NCI-H748 treated with DMSO at 0.1 percent for 48 hours (cell line): ENCODE results near the gene TTC8.

Source experiments
- DNase-seq: peaks from one replicate; lab custom pipeline; 2025; lab: John Stamatoyannopoulos, UW

Gene TTC8

DNA sequence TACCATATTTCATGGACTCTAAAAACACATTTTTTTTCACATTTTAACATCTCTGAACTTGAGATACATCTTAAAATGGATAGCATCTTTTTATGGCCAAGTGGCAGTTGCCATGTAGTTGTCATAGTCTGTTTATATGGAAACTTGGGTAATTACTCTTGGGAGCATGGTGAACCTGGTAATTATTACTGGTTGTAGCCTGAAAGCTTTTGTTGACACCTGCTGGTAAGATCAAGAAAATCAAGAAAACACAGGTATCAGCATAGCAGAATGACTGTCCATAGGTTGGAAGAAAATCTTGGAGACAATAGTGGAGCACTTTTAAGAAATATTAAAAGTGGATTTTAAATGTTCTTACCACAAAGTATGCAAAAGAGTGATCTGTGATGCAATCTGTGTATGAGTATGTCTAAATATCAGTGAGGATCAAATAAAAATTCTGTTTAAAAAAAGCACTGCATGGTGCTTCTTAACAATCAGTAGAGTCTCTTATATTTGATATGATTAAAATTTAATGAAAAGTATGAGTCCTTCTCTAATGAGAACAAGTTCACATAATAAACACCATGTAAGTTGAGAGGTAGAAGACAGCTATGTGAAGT is 44.2 kb downstream of the TTC8 start:
- DNase-seq = peak; percentile 48

DNA sequence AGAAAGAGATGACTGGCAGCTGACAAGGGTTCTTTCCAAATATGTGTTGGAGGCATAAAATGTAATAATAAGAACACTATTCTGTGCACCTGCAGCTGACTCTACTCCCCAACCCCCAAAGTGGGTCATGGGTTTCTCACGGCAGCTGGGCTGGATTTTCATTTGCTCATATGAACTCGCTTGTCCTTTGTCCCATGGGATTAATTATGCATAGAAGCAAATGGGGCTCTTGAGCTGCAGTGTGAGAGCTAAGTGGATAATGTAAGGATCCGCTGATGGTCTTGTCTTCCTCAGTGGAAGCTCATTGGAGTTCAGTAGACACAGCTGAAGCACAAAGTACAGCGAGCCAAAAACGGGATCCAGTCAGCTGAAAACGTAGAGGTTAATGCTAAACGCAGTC is 46.3 kb downstream of the TTC8 start:
- DNase-seq = no peak

DNA sequence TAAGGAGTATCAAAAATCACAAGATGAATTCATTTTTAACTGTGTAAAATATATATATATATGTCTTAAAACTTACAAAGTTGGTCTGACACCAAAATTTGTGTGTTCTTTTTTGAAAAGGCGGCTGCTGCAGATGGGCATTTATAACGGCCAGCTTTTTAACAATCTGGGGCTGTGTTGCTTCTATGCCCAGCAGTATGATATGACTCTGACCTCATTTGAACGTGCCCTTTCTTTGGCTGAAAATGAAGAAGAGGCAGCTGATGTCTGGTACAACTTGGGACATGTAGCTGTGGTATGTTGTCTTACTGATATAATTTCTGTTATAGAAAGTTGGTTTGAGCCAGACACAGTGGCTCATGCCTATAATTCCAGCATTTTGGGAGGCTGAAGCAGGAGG is 47.0 kb downstream of the TTC8 start:
- DNase-seq = no peak

DNA sequence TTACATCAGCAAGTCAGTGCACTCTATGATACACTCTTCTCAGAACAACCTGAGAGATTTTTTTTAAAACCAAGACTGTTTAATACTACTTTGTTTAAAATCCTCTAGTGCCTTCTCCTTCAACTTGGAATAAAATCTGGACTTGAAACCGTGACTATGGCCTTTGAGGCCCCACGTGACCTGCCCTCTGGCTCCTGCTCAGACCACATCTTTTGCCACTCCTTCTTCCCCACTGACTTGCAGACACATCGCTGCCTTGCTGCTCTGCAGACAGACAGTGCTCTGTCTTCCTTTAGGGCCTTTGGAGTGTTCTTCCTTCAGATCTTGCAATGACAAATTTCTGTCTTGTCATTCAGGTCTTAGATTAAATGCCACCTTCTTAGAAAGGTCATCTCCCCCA is 48.5 kb downstream of the TTC8 start:
- no peak for DNase-seq

DNA sequence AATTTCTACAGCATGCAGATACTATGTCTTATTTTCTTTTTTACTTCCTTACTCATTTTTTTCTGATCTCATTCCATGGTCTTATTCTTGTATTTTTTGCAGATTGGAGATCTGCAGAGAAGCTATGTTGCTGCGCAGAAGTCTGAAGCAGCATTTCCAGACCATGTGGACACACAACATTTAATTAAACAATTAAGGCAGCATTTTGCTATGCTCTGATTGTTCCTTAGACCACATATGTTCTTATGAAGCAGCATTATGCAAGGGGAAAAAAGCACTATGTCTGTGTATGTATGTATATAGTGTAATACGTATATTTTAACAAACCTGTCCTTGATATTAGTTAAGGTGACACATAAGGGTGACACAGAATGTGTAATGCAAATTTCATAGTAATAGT is 52.7 kb downstream of the TTC8 start:
- no peak for DNase-seq

DNA sequence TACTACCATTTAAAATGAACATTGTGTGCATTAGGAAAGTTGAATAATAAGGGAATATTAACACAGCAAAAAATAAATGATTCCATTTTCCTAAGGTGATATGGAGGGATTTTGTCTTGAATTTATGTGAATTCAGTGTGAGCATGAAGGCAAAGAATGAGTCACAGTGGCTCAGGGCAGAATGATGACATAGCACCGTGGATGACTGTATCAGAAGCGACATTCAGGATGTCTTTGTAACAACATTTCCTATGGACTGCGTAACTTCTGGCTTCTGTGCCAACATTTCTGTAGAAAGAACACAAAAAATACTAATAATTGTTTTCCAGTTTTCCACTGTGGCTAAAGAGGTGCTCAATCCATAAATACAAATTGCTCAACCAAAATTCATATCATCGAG is 54.6 kb downstream of the TTC8 start:
- no peak for DNase-seq

DNA sequence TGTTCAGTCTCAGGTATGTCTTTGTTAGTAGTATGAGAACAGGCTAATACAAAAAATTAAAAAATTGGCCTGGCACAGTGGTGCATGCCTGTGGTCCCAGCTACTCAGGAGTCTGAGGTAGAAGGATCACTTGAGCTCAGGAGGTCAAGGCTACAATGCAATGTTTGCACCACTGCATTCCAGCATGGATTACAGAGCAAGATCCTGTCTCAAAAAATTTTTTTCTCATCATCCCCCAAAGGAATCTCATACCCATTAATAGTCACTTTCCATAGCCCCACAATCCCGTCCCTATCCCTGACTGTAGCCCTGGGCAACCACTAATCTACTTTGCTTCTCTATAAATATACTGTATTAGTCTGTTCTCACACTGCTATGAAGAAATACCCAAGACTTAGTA is 57.8 kb downstream of the TTC8 start:
- DNase-seq = no peak

DNA sequence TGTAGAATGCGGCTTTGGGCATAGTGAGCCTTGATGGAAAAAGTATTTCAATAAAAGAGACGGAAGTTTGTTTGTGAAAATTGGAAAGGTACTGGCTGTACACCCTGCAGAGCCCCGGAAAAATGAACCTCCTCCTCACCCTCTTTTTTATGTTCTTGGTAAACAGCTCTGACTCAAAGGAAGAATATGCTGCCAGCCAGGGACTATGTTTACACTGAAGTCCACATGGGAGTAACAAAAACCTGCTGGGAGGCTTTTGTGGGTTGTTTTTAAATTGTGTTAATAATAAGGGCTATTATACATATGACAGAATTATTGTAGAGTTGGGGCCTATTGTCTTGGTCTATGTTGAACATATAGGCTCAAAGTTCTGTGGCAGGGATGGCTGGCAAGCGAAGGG is 70.7 kb downstream of the TTC8 start:
- DNase-seq = peak; percentile 57

DNA sequence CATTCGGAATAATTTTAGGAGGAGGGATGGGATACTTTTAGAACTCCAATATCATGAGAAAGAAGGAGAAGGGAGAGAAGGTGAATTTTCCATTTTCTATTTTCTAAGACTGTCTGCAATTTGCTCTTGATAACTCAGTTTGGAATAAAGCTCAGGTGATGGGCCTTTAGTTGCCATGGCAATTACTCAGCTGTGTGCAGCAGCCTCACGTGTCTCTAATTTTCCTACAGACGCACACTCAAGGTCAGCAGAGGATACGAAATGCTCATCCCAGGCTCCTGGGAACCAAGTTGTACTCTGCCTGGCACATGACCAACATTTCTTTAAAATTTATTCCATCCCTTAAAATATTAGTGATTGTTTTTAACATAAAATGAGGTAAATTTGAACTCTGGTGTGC is 76.7 kb downstream of the TTC8 start:
- no peak for DNase-seq

DNA sequence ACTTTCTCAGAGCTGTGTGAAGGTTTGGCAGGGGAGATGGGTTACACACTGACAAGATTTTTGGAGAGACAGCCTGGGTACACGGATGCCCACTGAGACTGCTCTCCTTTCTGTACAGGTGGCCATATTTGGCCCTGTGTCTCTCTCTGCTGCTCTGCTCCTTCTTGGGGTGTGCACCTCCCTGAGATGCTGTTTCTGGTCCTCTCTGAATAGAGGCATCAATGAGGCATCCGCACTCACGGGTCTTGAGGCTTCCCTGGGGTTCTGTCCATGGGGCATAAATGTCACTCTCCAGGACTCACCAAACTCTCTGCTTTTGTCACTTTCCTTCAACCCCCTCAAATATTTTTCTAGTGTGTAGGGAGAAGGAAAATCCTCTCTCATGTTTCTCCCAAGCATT is 77.5 kb downstream of the TTC8 start:
- DNase-seq = no peak

DNA sequence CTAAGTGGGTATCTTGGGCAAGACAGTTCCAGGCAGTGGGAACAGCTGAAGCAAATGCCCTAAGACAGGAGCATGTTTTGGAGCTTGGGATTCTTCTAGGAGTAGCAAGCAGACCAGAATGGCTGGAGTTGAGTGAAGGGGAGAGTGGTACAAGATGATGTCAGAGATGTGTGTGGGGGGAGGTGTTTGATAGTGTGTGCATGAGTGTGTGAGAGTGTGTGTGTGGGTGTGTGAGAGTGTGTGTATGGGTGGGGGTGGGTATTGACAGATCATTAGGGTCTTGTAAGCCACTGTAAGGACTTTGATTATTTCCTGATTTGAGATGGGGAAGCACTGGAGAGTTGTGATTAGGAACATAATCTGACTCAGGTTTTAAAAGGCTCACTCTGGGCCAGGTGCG is 78.4 kb downstream of the TTC8 start:
- DNase-seq = no peak

DNA sequence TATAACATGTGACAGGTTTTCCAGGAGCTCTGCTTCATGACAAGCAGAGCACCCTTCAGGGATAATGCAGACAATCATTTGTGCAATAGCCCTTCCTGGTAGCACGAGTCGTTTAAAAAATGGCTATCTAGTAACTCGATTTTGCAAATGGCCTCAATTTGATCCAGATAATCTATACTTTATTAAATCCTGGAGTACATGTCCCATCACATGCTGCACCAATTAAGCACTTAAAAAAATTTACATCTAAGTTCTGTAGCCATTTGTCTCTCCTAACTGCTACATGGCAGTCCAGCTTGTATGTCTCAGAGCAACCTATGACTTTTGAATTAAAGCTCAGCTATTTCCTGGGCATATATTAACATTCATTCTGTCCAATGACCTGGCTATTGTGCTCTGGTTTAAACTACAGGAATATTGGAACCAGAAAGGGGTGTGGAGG is 79.8 kb downstream of the TTC8 start:
- DNase-seq = no peak

DNA sequence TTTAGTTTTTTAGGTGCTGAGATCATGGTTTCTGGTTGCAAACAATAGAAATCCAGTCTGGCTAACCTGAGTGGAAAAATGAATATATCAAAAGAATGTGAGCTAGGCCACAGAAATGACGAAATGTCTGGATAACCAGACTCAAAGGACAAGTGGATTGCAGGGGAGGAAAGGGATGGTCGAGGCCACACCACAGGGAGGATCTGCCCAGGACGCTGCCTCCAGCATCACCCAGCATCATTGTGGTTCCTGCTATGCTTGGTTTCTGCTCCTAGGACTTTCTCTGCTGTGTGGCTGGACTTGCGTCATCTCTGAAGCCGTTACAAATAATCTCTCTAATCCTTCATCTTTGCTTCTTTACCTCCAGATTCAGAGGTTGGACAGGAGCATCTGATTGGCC is 80.4 kb downstream of the TTC8 start:
- DNase-seq = no peak

DNA sequence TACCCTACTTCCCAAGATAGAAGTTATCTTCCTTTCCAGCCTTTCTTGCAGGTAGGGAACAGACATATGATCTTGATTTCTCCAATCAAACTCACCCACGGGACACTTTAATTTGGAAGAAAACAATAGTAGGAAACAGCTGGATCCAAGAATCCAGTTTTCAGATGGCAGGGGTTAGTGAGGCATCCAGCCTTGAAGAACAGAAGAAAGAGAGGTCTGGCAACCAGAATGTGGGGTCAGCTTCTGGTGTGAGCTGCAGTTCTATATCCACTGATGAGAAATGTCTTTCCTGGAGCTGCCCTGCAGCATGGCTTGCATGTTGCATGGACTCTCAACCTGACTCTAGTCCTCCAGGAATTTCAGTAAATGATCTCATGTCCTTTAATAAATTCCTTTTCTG is 83.8 kb downstream of the TTC8 start:
- DNase-seq = no peak

DNA sequence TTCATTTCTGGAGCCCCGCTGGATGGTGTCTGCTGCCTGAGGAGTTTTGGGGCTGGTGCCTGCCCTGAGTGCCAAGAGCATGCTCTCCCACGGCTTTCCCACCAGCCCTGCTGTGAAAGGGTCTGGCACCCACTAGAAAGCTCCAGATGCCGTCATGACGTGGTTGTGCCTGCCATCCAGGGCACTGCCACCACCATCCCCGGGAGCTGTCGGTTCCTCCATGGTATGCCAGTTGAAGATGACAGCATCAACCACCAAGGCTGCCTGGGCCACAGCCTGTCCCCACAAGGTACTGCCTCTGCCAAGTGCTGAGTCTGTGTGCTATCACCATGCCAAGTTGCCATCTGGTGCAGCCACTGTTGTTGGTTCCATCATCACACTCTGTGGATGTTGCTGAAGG is 85.9 kb downstream of the TTC8 start:
- no peak for DNase-seq

DNA sequence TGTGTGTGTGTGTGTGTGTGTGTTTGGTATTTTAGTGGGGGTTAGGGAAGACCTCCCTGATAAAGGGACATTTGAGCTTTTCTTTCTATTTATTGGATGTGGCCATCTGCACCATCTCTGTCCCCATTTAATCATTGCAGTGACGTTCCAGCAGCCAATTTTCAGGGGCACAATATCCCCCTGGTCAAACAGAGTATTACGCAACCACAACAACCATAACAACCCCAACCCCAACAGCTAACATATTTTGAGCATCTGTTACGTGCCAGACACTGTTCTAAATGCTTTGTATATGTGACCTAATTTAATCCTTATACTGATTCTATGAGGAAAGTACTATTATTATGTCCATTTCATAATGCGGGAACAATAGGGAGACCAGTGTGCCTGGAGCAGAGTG is 87.4 kb downstream of the TTC8 start:
- DNase-seq = no peak

DNA sequence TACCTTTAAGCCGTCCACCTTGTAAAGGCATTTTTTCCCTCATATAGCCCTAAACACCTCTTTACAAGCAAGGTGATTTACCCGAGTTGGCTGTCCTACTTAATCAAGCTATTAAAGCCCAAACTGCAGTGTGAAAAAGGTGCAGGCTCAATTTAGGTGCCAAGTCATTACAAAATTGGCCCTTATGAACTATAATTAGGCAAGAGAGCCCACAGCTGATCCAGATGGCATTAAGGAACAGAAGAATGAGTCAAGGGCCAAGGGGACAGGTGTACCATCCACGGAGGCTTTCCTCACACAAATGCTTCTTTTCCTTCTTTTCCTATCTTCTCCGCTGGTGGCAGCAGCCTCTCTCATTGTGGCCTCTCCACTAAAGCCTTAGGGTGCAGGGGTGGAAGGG is 90.5 kb downstream of the TTC8 start:
- no peak for DNase-seq

DNA sequence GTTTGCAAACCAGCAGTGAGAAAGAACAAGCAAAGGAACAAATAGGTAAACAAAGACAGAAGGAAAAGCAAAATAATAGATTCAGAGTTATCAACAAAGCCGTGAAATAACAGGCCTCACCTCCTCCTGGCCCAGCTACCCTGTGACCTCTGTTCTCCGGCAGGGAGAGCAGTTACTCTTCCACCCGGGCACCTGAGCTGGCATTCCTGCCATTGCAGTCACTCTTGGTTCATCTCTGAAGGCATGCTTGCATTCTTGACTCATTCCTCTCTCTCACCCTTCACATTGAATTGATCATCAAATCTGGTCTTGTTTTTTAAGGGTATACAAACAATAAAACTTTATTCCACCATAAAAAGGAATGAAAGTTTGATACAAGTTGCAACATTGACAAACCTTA is 95.1 kb downstream of the TTC8 start:
- no peak for DNase-seq
